NCI-H526 treated with DMSO at 0.1 percent for 48 hours (cell line): ENCODE results near the gene CUL4B.
A peak's percentile ranks its signal among the peaks of the same experiment; 100 is the strongest.
"Not testable (repeated sequence)": the region's sequence is repeated elsewhere in the genome, so short reads cannot be mapped to it uniquely, and the experiment has no call there.

Experiments
- DNase-seq: peaks from one replicate; lab custom pipeline; 2025; lab: John Stamatoyannopoulos, UW

CUL4B gene

DNA sequence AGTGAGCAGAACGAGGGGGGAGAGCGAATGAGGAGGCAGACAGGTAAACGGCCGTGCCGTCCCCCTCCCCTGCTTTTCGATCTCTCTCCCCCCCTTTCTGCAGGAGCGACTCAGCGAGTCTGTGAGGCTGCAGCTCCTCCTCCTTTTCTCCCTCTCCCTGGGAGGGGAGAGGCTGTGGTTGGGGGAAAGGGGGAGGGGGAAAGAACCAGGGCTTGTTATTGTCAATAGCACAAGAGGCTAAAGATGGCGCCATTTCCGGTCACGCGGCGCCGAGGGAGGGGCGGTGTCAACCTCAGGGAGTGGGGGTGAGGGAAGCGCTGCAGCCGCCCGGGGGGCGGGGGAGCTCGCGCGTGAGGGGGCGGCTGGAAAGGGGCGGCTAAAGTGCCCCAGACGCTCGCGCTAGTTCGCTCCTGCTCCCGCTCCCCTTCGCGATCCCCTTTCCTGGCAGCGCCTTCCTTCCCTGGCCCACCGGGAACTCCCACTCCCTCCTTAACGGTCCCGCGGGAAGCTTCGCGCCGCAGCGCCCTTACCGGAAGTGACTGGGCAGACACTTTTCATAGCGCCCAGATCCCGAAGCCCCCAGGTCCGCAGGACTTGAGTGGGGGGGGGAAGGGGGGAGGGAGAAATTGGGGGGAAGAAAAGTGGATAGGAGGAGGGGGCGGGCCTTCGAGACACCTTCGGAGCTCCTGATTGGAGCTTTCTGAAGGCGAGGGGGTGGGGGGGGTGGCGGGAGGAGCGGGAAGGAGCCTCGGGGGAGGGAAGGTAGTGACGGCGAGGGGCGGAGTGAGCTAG is at the start of gene CUL4B:
TSS of gene CUL4B (minus strand) at position 121 of the 792 bp plus-strand sequence. CDS start 324 bp downstream, outside the sequence.
- peak; percentile 79 for DNase-seq

DNA sequence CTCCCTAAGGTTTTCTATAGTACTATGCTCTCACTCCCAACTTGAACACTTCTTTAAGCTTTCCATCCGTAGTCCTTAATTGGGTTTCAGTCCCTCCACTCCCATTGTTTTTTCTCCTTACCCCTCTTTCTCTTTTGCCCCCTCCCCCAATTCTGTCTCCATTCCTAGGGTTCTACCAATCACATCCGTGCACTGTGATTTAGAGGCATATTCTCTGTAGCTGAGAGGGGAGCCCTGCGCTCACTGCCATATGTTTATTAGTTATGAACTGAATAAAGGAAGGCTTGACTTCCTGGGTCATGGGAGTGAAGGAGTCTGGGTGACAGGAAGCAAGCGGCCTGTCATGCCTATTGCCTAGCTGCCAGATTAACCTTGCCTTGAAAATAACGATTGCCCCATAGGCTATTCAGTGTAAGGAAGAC is 43.6 kb upstream of the CUL4B start:
- DNase-seq = no peak

DNA sequence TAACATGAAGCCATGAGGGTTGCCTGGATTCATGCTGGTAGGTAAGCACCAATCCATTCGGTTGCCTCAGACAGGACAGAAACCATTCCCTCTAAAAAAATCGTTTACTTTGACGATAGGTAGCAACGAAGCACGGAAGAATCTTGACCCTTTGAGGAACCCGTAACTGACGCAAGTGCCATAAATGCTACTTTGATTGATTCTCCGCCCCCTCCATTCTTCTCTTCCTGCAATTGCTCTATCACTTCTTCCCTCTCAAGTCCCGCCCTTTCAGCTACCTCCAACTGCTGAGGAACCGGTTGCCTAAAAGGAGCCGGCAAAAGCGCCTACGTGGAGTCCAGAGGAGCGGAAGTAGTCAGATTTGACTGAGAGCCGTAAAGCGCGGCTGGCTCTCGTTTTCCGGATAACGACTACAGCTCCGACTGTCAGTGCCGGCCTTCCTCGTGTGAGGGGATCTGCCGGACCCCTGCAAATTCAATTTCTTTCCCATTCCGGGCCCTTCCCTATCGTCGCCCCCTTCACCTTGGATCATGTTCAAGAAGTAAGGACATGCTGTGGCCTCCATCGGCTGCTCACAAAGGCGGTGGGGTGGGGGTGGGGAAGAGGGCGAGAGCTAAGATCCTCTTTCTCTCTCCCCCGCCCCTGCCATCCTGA is 43.1 kb upstream of the CUL4B start, which contains the start of gene MCTS1:
TSS of gene MCTS1 (plus strand) at position 395 of the 654 bp plus-strand sequence. CDS start at position 531, 136 bp downstream.
- DNase-seq = peak; percentile 91

DNA sequence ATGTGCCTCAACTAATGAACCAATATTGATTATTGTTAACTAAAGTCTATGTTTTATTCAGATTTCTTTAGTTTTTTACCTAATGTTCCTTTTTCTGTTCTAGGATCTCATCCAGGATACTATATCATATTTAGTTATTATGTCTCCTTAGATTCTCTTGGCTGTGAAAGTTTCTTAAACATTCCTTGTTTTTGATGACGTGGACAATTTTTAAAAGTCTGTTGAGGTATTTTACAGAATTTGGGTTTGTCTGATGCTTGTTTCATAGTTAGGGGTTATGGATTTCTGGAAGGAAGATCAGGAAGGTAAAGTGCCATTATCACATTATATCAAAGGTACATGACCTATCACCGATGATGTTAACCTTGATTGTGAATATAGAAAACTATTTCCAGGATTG is 24.9 kb upstream of the CUL4B start:
- no peak for DNase-seq

DNA sequence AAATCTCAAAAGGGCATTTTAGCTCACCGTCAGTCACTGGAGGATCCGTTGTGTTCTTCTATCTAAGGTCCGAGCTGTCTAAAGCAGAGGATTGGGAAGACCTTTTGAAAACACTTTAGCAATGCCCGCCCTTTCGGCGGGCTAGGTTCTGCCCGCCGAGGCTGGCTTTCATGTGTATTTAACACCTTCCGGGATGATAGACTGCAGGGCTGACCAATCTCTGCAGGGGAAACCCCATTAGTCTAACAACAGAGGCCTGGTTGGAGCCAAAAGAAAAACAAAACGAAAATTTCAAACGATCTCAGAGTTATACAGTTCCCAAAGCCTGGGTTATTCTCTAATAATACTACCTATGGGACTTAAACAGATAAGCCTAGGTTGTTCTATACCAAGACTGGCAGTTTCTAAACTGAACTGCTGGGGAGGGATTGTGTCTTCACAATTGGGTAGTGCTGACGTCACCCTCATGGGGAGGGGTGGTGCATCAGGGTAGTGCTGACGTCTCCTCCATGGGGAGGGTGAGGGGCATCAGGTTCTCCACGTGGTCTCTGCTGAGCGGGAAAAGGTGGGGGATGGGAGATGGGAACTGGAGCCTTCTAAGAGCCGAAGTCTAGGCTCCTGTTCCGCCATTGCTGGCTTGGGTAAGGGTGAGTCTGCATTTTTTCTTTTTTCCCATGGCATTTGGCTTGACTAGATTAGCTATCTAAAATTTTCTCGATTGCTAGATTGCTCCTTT is 14.8 kb upstream of the CUL4B start:
- no peak for DNase-seq

DNA sequence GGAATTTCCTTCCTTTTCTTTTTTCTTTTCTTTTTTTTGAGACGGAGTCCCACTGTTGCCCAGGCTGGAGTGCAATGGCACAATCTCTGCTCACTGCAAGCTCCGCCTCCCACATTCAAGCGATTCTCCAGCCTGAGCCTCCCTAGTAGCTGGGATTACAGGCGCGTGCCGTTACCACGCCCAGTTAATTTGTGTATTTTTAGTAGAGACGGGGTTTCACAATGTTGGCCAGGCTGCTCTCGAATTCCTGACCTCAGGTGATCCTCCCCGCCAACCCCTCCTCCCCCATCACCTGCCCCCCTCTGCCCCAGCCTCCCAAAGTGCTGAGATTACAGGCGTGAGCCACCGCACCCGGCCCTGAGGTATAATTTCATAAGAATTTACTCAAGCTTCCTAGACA is 13.0 kb upstream of the CUL4B start:
- not testable (repeated sequence) for DNase-seq

DNA sequence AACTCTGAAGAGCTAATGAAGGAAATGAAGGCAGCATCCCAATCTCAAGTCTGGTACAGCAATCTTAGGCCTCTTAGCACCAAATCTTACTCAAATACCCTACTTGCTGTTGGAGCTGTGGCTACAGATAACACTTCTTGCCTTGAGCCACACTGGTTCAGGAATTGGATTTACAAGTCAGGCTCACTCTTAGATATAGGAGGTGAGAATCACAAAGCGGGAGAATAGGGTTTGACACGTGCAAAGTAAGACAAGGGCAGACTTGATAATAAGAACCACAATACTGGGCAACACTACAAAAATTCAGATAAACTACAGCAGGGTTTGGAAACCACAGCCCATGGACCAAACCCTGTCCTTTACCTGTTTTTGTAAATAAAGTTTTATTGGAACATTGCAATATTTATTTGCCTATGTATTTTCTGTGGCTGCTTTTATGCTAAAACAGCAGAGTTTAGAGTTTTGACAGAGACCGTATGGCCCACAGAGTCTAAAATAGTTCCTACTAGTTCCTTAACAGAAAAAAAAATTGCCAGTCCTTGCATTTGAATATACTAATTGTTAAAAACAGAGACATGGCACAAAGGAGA is 9.3 kb upstream of the CUL4B start:
- DNase-seq = no peak

DNA sequence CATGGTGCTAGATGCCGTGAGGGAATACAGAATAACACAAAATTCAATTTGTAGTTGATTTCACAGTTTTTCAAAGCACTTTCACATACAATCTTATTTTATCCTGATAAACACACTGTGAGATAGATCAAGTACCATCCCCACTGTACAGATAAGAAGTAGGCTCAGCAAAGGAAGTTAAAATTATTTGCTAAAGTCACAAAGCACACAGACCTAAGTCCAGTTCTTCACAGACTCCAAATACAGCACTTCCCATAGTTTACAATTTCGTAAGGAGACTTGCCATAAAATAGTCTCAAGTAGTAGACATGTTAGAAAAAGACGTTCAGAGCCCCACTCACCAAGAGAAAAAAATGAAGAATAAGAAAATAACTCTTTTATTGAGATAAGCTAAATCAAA is 7.8 kb upstream of the CUL4B start:
- DNase-seq = no peak

DNA sequence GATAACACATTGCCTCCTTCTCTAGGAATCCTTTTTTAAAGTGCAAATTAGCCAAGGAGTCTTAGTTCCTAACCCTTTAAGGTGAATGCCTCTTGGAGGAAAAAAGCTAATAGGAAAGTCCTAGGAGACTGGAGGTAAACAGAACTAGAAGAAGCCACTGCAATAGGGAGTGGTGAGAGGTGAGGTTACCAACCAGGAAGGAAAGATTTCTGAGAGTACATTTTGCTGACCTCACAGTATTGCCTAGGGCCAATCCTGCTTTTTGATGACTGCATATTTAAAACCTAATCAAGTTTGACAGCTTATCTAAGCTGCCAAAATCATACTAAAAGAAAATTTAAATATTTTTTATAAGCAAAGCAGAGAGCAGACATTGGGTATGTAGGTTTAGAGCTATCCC is 7.3 kb upstream of the CUL4B start:
- DNase-seq = no peak

DNA sequence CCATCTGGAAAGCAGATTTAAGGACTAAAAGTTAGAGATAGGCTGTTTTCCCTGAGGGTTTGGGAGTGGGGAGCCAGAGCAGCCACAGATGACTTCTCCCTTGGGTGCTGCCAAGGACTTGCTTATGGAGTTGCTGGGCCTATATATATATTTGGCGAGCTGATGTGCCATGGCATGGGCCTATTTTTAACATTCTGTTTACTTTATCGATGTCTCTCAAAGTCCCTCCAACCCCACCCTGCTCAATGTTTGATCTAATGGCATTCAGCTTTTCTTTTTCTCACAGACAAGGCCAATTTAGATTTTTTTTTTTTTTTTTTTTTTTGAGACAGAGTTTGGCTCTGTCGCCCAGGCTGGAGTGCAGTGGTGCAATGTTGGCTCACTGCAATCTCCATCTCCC is 6.1 kb upstream of the CUL4B start:
- DNase-seq = no peak

DNA sequence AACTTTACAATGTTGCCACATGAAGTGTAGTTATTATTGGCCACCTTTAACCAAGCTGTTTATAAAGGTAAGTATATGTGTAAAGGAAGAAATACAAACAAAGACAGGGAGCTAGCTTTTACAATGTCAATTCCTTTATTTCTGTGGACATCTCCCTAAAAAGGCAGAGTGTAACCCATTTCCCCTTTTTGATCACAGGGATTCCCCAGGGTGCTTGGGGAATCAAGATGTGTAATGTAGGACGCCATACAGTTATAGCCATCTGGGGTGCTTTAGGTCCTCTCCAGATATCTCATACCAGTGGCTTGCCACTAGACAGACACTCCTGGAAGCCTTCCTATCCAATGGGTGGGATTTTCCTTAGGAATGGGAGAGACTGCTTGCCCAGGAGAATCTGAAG is 4.2 kb upstream of the CUL4B start:
- no peak for DNase-seq

DNA sequence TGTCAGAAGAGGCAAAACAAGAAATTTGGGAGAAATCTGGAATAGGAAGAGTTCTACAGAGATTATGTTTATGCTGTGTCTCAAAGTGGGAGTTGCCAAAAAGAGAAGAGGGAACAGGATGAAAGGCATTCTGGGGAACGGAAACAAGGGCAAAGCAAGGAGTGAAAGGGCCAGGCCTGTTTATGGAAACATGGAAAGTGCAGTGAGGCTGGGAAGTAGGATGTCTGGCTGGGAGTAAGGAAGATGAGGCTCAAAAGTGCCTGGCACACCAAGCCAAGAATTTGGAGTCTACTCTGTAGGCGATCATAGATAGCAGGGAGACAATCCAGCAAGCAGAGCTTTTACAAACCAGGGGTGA is 1.8 kb upstream of the CUL4B start:
- no peak for DNase-seq

DNA sequence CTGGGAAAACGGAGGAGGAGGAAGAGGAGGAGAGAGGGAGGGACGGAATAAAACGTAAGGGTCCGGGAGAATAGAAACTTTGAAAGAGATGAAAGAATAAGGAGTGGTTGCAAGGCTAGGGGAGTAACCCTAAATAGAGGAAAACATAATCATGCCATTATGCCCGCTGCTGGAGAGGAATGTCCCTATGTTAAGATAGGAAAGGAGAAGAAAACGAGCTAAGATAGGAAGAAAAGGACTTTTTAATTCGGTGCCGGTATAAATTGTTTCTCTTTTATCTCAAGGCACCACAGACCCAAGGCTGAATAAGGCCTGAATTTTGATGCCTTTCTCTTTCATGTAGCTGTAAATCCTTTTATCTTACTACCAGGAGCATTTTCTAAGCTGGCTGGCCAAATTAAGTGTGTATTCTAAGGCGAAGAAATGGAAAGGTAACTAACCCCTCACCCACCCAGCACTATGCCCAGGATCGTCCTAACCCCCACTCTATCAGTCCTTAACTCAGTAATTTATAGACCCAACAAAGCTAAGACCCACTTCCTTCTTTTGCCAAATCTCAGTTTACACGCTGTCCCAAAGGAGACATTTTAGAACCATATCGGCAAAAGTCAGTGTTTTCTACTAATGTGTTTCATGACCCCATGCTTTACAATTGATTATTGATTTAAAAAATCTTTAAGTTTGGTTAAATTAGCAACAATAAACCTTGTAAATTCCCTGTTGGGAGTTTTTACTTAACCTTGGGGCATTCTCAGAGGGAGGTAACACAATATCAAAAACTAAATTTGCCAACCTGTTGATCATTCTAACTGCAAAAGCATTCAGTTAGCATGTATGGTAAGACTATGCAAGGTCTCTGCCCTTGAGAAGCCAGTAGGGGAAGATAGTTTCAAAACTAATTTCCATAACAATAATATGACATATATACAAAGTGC is 1.1 kb upstream of the CUL4B start:
- DNase-seq = no peak

DNA sequence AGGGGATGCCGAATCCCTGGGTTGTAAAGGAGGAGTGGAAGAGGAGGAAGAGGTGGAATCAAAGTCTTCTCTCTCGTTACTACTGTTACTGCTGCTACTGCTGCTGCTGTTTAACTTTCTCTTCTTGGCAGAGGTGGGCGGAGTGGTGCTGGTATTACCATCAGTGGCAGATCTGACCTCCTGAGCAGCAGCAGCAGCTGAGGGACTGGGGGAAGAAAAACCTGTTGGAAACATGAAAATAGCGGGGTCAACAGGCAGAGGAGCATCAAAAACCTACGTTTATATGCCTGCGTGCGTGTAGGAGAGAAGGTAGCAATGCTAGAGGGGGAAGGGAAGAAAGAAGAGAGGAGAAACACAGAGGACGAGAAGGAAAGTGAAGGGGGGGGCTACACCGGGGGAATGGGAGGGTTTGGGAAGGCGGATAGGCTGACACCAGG is 339 bp downstream of the CUL4B start:
- DNase-seq = no peak

DNA sequence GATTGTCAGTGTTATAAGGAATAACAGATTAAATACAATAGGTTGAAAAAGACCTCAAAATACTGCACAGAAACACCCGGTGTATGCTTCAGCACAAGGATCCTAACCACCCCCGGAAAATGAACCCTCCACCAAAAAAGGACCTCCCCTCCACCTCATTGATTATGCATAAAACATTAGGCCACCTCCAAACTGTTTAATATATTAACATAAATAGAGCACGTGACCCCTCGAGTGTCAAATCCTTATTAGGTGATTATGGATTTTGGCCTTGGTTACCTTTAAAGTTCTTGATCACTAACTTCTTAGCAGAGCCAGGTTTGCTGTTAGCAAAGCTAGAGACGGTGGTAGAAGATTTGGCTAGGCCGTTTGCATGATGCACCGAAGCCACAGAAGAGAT is 958 bp downstream of the CUL4B start:
- peak; percentile 4 for DNase-seq

DNA sequence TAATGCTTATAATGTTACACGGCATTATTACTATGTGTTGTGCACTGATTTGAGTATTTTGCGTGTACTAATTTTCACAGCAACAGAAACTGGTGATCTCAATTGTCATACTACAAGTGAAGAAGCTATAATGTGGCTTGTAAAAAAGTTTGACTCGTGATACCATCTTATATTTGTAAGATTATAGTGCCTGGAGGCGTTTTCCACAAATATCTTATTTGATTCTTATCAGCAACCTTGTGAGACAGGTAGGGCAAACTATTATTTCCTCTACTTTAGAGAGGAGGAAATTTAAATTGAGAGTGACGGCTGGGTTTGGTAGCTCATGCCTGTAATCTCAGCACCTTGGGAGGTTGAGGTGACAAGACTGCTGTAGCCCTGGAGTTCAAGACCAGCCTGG is 4.5 kb downstream of the CUL4B start:
- DNase-seq = no peak

DNA sequence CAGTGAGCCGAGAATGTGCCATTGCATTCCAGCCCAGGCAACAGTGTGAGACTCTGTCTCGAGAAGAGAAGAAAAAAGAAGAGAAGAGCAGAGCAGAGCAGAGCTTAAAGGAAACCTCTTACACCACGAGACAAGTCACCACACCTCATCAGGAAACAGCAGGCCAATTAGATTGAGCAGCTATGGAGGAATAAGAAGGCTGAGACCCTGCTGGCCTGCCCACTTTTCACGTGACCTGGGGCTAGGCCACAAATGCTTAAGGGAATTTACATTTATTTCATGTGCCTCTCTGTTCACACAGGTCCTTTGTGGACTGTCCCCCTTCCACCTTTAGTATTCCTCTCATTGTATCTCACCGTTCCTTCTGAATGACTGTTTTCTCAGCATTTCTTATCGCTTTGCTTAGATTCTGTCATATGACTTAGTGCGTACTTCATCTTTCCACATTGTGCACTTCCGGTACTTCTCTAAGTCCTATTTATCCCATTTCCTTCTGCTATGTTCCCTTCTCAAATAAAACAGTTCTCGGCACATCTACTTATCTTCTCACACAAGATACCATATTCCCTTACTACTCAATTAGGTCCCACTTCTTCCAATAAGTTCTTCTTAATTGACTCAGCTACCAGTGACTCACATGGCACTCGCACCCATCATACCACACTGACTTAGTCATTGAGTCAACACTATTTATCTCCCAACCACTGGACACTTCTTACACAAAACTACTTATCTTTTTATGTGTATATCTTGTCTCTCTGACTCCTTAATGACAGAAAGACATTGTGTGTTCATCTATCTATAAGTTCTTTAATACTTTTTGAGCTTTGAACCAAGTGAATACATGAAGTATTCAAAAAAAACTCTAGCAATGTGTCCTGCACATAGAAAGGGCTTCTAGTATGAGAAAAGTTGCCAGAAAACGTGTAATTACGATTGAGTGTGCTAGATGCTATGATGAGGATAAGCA is 11.0 kb downstream of the CUL4B start:
- no peak for DNase-seq

DNA sequence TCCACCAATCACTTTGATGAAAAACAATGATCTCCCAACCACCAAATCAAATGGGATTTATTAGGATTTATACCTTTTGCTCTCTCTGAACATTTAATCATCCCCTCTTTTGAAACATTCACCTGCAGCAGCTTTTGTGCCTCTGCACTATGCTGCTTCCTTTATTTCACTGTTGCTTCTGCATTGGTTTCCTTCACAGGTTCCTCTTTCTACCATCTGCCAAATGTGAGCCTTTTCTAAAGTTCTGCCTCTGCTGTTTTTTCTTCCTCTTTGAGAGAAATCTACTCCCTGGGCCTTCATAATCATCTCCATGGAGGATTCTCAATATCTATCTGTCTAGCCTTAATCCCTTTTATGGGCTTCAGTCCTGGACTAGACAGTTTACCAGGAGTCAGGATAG is 24.7 kb downstream of the CUL4B start:
- DNase-seq = no peak

DNA sequence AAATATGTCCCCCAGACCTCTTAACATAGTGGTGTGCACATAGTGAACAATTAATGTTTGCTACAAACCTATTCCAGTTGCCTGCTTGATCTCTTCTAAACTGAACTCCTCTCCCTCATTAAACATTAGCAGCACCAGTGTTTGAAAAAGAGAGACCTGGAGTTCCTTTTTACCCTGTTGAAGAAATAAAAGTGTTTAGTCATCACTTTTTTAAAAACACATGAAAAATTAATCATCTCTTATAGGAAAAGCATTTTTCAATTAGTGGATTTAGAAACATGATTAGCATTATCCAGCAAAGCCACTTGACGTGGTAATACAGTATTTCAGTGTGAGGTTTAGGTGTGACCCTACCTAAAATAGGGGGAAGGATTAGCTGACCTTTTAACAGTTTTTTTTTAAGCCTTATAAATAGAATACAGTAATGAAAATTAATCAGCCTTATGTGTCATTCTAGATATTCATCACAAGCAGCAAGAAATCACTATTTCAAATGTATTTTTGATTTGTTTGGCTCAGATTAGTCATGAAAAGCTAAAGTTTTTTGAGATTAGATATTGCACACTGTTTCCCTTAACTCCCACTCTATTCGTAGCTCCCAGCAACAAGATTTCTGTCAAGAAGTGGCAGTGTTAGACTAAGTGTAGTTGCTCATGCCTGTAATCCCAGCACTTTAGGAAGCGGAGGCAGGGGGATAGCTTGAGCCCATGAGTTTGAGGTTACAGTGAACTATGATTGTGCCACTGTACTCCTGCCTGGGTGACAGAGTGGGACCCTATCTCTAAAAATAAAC is 26.2 kb downstream of the CUL4B start:
- DNase-seq = no peak
